Upper lobe of right lung (tissue), 1 donor: Measurements from ENCODE around the gene SARDH. TPM values are rescaled to one million over a fixed set of nuclear protein-coding genes. Genes with fewer than 3 reads are reported as not detected.

Experiments used
- ATAC-seq: fragments of 200-7000 bp; cut with Tn5 transposase; one replicate; pipeline ENCODE4 v1.9.1; 2020; ENCODE audit warnings: mild to moderate bottlenecking, moderate library complexity
- DNase-seq: peaks from one replicate; pipeline ENCODE4 v3.0.0-alpha.2; 2020
- H3K27ac ChIP-seq: fragments of 200-600 bp; one replicate; pipeline ENCODE4 v1.8.0; 2022
- H3K27me3 ChIP-seq: fragments of 200-600 bp; one replicate; pipeline ENCODE4 v1.8.0; 2022; ENCODE audit warnings: mild to moderate bottlenecking
- H3K36me3 ChIP-seq: fragments of 200-600 bp; one replicate; pipeline ENCODE4 v1.8.0; 2022
- H3K4me1 ChIP-seq: fragments of 200-600 bp; one replicate; pipeline ENCODE4 v1.8.0; 2022
- H3K4me3 ChIP-seq: fragments of 200-600 bp; one replicate; pipeline ENCODE4 v1.8.0; 2022; ENCODE audit warnings: mild to moderate bottlenecking
- H3K9me3 ChIP-seq: fragments of 200-600 bp; one replicate; pipeline ENCODE4 v1.8.0; 2022
- CTCF ChIP-seq: fragments of 200-600 bp; IDR thresholded peaks from one replicate; pipeline ENCODE4 v1.8.0; 2022; ENCODE audit warnings: antibody characterized with exemption
- intact Hi-C: fragments of 100-400 bp; cut with DNase I; formaldehyde crosslinking; loops from one replicate; pipeline ENCODE4 v1.11.0; 2022
- total RNA-seq: library from RNA; stranded (reverse); fragmentation: NEBNext Ultra II Directional; extraction: Animal tissue kit (Norgen Biotek cat#: 25700); gene quantifications from one replicate; pipeline ENCODE4 v1.2.1, GENCODE V29; 2021
- donor health status: DM: no; HTN: yes; CAD: no; lungs with severe emphysema.

Gene SARDH
- total RNA-seq, 1 donor from 2014 or later, result 6.8 TPM

DNA sequence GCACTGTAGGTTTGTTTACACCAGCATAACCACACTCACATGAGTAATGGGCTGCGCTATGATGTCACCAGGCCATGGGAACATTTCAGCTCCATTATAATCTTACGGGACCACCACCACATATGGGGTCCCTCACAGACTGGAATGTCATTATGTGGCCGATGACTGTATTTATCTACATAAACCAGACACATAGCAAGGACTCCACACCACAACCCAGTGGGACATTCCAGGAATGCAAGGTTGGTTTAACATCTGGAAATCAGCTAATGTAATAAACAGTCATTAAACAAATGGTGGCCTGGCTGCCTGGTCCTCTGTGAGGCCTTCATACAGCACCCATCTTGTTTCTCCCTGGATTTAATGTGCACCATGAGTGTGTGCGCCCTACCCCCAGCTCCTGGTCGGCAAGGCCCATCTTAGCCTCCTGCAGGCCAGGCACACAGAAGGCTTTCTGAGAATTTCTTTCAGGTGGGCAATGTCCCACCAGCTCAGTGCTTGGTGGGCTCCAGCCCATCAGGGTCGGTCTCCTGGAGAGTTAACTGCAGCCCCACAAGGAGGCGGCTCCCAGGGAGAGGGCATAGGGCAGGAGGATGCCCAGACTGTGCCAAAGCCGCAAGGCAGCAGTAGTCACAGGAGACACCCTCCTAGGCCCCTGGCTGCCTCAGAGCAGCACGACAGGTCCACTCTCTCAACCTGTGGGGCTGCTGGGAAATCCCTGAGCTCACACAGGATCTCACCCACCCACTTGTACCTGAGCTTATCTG is 35.9 kb upstream of the SARDH start:
- no peak for ATAC-seq
- intact Hi-C loops, result no loop called here
- Histone ChIP-seq H3K27ac (no peak overlapping the region), H3K27me3 (no peaks in the 10 kb centered on the region), H3K9me3 (no peaks in the 10 kb centered on the region), H3K36me3 (peaks cover 45% of the 10 kb centered on the region), H3K4me1 (no peaks in the 10 kb centered on the region), H3K4me3 (no peak overlapping the region)
- DNase-seq, result no peak
- TF ChIP-seq CTCF, result no peak

- Histone ChIP-seq H3K4me3 (no peak overlapping the region), H3K4me1 (no peaks in the 10 kb centered on the region), H3K27ac (no peak overlapping the region), H3K36me3 (peaks cover 48% of the 10 kb centered on the region), H3K27me3 (no peaks in the 10 kb centered on the region), H3K9me3 (no peaks in the 10 kb centered on the region)
- intact Hi-C loops, result no loop called here
- DNase-seq (no peak), ATAC-seq (no peak)
- TF ChIP-seq CTCF, result no peak
These were observed 34.4 kb upstream of the SARDH start for GRCh38 chr9:133772581-133772980.

DNA sequence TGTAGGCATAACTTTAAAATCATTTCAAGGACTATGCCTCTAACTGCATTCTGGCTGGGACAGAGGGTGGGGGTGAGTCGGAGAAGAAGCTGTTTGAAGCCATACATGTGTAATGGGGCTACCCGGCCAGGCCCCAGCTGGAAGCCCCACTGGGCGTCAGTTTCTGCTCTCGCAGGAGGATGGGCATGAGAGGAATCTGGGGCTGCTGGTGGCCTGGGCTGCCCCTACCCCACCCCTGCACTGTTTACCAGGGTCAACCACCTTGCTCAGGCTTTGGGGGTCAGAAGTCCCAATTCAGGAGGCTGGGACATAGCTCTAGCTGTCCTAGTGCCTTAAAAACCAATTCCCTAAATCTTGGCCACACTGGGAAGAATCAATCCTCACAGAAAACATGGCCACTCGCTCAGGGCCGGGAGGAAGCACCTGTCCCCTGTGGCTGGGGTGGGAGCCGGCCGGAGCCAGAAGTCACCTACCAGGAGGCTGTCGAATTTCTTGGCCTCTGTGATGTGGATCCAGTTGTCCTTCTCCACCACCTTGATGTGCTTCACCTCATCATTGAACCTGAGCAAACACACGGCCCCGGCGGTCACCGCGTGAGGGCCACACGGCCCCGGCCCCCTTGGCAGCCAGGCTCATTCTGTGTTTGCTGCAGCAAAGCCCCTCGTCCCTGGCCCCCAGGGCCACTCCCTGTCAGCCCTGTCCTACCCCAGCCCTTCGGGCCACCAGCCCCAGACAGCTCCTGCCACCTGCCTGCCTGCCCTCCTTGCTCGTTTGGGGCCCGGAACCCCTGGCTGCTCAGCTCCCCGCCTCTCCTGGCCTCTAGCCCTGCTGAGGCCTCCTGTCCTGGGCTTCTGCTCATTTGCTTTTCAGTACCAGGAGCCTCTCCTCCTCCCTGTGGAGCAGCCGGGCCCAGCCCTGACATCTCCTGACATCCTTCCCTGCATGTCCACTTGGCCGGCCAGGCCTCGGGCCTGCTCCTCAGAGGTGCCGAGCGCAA is 33.6 kb upstream of the SARDH start:
- intact Hi-C loops, result no loop called here
- ATAC-seq, result no peak
- Histone ChIP-seq H3K4me3 (no peak overlapping the region), H3K27me3 (no peaks in the 10 kb centered on the region), H3K27ac (no peak overlapping the region), H3K9me3 (peaks cover 6% of the 10 kb centered on the region), H3K4me1 (no peaks in the 10 kb centered on the region), H3K36me3 (peaks cover 50% of the 10 kb centered on the region)
- peak; percentile 62 for DNase-seq
- no peak for TF ChIP-seq CTCF

DNA sequence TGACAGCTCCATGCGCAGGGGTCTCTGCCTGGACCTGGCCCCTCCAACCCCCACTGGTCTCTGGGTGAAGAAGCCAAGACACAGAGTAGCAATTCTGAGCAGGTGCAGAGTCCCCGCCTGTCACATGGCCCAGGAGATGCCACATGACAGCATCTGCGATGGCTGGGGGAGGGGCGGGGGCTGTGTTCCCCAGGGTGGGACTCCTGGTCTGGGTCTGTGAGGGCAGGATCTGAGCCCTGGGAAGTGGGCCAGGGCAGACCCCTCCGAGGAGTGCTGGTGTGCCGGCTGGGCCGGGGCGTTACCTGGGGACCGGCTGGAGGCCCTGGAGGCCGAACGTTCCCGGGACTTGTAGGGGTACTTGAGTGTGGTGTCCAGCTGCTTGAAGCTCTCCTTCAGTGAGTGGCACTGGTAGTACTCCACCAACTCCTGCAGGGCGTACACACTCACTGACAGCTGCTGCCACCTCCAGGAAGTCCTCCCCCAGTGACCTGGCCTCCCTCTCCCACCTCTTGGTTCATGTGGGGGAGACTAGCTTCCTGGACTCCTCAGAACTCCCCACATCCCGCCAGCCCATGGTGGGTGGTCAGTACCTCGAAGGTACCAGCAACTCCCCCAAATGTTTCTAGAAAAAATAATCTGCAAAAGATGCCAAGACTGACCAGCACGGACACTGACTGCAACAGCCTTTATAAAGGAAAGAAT is 32.1 kb upstream of the SARDH start:
- H3K9me3 ChIP-seq, result peaks cover 7% of the 10 kb centered on the region
- no peak for TF ChIP-seq CTCF
- H3K4me3 ChIP-seq, result no peak overlapping the region
- peaks cover 48% of the 10 kb centered on the region for H3K36me3 ChIP-seq
- peak; percentile 61 for DNase-seq
- no peaks in the 10 kb centered on the region for H3K4me1 ChIP-seq
- no peak overlapping the region for H3K27ac ChIP-seq
- intact Hi-C loops, result no loop called here
- no peaks in the 10 kb centered on the region for H3K27me3 ChIP-seq
- peak; percentile 7 for ATAC-seq

- peaks cover 7% of the 10 kb centered on the region for H3K9me3 ChIP-seq
- intact Hi-C loops, result no loop called here
- TF ChIP-seq CTCF, result no peak
- no peak overlapping the region for H3K4me3 ChIP-seq
- H3K4me1 ChIP-seq, result no peaks in the 10 kb centered on the region
- ATAC-seq (peak; percentile 34), DNase-seq (peak; percentile 57)
- H3K36me3 ChIP-seq, result peaks cover 41% of the 10 kb centered on the region
- H3K27me3 ChIP-seq, result no peaks in the 10 kb centered on the region
- no peak overlapping the region for H3K27ac ChIP-seq
These were observed 31.4 kb upstream of the SARDH start for GRCh38 chr9:133769511-133770075.
